CD4-positive, alpha-beta T cell treated with Interleukin-15 for 4 hours (primary cell): ENCODE results near the gene S1PR5.
"Not testable (repeated sequence)": the region's sequence is repeated elsewhere in the genome, so short reads cannot be mapped to it uniquely, and the experiment has no call there.

Source experiments
- DNase-seq: peaks from one replicate; pipeline ENCODE4 v3.0.0-alpha.2; 2020; ENCODE audit warnings: low spot score

S1PR5 gene

GRCh38 chr19:10544242-10544752 lies 27.1 kb upstream of the S1PR5 start:
- DNase-seq: no peak

- peak; percentile 73 for DNase-seq
Observed at GRCh38 chr19:10543420-10544241, 26.4 kb upstream of the S1PR5 start, which contains the start of gene ATG4D. ATG4D (plus strand) TSS chr19:10543904; CDS start chr19:10544091, 187 bp downstream.

GRCh38 chr19:10543059-10543419 lies 25.8 kb upstream of the S1PR5 start:
- DNase-seq: no peak

- DNase-seq: not testable (repeated sequence)
Observed at GRCh38 chr19:10539016-10539415, 21.8 kb upstream of the S1PR5 start.

- no peak for DNase-seq
Observed at GRCh38 chr19:10538204-10538983, 21.1 kb upstream of the S1PR5 start.

GRCh38 chr19:10537668-10538067 lies 20.4 kb upstream of the S1PR5 start:
- no peak for DNase-seq

GRCh38 chr19:10535613-10536012 lies 18.4 kb upstream of the S1PR5 start:
- DNase-seq: no peak

GRCh38 chr19:10533646-10534386 lies 16.6 kb upstream of the S1PR5 start:
- no peak for DNase-seq

GRCh38 chr19:10532457-10532856 lies 15.2 kb upstream of the S1PR5 start:
- no peak for DNase-seq

- DNase-seq: not testable (repeated sequence)
Observed at GRCh38 chr19:10526887-10527286, 9.6 kb upstream of the S1PR5 start.

- no peak for DNase-seq
Observed at GRCh38 chr19:10525636-10526035, 8.4 kb upstream of the S1PR5 start.

- DNase-seq: no peak
Observed at GRCh38 chr19:10523135-10523636, 5.9 kb upstream of the S1PR5 start.

GRCh38 chr19:10521461-10522171 lies 4.4 kb upstream of the S1PR5 start:
- DNase-seq: no peak

GRCh38 chr19:10520652-10521318 lies 3.5 kb upstream of the S1PR5 start:
- DNase-seq: no peak

GRCh38 chr19:10519421-10519820 lies 2.2 kb upstream of the S1PR5 start:
- DNase-seq: no peak

- no peak for DNase-seq
Observed at GRCh38 chr19:10518444-10519361, 1.5 kb upstream of the S1PR5 start.

- DNase-seq: no peak
Observed at GRCh38 chr19:10517760-10518443, 655 bp upstream of the S1PR5 start.

- no peak for DNase-seq
Observed at GRCh38 chr19:10516671-10517286, 468 bp downstream of the S1PR5 start.

- DNase-seq: peak; percentile 45
Observed at GRCh38 chr19:10516064-10516385, 1.2 kb downstream of the S1PR5 start.
